ENCODE results near the gene C10orf71.

The C10orf71 gene

DNA sequence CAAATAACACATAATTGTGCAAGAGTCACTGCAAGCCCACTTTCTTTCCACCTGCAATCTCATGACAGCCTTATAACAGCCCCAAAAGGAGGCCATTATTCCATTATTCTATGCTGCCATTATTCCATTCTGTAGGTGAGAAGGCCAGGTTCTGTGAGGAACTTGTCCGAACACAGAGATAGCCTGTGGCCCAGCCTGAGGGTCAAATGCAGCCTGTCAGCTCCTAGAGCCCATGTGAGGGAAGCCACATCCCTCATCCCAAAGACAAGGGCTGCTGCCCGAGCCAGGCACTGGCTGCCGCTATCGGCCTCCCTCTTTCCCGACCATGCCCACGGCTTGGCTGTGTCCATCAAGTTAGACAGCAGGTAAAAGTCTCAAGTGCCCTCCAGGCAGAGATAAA lies 24.1 kb upstream of the C10orf71 start:
- DNase-seq (ENCODE audit: low read depth in 2 of 2) = no peak

DNA sequence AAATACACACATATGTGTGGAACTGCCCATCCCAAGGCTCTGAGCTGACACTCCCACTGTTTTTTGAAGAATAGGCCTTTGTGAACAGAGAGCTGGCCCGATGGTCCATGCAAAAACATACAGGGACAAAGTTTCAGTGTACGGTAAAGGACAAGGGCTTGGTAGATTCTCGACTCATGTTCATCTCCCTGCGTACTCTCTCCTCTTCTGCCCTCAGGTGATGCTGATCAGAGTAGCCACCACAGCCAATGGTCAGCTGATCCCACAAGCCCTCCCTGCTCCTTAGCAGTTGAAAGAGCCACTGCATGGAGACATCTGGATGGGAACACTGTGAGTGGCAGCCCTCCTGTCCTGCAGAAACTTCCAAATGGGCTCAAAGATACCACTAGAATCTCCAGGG lies 23.1 kb upstream of the C10orf71 start:
- no peak for DNase-seq (ENCODE audit: low read depth in 2 of 2)

DNA sequence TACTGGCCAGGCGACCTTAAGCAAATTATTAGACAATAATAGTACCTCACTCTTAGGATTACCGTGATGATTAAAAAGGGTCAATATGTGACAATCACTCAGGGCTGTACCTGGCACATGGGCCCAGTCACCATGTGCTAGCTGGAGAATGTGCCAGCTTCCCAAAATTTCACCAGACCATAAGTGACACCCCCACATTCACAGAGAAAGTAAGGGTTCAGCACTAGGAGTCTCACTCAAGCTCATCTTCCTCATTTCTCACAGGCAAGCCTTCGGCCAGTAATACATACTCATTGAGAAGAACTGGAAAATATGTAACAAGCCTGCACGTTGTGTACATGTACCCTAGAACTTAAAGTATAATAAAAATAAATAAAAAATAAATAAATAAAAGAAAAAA lies 22.4 kb upstream of the C10orf71 start:
- no peak for DNase-seq (ENCODE audit: low read depth in 2 of 2)

DNA sequence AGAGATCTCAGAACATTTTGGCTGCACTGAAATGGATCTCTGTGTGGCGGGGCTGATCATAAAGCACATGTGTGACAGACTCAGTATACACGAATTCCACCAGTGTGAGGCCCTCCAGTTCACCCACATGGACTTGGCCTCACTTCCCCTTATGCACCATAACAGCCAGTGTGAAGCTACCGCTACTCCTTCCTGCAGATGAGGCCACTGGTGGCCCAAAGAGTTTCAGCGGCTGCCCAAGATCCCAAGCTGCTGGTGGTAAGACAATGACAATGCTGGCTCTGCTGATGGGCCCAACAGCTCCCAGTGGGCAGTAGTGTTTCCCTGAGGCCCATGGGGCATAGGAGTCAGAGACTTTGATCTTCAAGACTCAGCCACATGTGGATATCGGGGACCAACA lies 21.0 kb upstream of the C10orf71 start:
- DNase-seq (ENCODE audit: low read depth in 2 of 2) = no peak

DNA sequence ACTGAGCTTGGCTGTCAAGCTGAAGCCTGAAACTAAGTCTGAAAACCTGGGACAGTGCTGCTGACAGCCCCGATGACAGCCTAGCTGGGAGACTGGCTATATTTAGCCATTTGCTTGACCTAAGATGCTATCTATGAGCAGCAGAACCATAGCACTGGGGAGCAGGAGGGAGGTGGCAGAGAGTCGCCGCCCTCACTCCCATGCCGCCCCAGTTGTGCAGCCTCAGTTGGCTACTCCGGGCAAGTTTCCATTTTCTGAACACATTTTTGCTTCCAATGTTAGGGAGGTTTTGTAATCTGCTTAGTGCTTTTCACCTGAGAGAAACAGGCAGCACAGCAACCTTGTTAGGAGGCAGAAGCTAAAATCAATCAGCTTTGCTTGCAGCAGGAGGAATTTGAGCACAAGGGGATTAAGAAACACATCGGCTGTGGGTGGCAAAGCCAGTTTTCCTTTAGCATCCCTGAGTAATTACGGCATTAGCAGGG lies 20.4 kb upstream of the C10orf71 start:
- DNase-seq (ENCODE audit: low read depth in 2 of 2) = no peak

DNA sequence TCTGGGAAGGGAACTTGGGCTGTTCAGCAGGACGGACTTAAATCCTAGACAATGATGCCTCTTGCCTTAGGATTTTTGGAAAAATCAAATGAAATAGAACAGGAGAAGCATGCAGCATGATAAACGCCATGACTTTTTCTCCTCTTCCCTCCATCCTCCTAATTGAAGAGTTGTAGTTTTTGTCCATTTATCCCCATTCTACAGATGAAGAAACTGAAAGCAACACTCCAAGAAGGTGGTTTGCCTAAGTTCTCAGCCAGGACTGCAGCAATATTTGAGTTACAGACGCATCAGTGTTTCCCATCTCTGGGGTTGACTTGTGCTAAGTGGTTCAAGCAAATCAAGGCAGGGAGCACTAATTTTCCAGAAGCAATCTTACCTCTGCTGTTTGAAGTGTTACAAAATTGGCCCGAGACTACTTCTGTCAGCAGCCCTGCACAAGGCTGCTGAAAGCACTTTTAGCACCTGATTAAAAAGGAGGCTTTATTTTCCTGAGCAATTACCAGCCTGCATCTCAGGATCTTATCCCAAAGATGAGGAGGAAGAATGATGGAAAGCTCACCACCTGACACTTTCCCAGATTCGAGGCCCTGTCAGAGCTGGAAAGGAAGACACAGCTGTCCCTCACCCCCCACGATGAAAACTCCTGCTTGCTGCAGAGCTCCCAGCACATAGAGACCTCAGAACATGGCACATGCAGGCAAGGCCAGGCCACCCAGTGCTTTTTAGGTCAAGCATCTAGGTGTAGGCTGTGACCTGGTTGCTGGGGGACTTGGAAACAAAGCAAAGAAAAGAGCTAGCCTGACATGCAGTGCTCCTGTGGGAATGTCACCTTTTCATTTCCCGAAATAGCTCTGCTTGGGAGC lies 19.7 kb upstream of the C10orf71 start:
- DNase-seq (ENCODE audit: low read depth in 2 of 2) = no peak

GRCh38 chr10:49280001-49280408 lies 19.0 kb upstream of the C10orf71 start:
- DNase-seq (ENCODE audit: low read depth in 2 of 2) = no peak

DNA sequence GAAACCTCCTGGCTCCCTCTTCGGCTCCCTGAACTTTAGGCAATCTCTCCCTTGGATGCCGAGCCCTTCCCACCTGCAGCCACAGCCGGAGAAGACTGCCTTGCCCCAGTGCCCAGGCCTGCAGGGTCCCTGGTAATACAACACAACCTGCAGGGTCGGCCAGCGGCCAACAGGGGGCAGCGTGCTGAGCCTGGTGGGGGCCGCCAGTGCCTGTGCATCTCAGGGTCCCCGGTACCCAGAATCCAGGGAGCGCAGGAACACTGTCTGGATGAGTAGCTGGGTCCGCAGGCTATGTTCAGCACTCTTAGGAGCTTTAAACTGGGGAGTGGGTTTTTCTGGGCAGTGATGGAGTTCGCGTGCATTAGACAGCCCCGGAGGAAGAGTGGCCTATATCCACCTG lies 17.5 kb upstream of the C10orf71 start:
- DNase-seq (ENCODE audit: low read depth in 2 of 2) = no peak

- DNase-seq (ENCODE audit: low read depth in 2 of 2) = no peak
Observed at GRCh38 chr10:49282306-49282705, 16.7 kb upstream of the C10orf71 start.

GRCh38 chr10:49282879-49283341 lies 16.1 kb upstream of the C10orf71 start:
- DNase-seq (ENCODE audit: low read depth in 2 of 2) = no peak

DNA sequence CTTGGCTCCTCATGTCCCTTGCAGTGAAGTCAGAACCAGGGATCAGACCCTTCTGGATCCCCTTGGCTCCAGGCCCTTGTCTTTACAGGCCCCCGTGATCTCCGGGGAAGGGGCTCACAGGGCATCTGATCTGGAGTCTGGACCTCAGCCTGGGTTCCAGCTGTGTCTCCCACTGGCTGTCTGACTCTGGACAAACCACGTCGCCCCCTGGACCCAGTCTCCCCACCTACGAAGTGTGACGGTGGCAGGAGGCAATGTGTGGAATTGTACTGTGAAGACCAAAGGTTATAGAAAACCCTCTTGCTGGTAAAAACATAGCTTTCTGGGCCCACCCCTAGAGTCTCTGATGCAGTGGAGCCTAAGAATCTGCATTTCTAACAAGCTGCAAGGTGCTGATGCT lies 15.5 kb upstream of the C10orf71 start:
- DNase-seq (ENCODE audit: low read depth in 2 of 2) = no peak

DNA sequence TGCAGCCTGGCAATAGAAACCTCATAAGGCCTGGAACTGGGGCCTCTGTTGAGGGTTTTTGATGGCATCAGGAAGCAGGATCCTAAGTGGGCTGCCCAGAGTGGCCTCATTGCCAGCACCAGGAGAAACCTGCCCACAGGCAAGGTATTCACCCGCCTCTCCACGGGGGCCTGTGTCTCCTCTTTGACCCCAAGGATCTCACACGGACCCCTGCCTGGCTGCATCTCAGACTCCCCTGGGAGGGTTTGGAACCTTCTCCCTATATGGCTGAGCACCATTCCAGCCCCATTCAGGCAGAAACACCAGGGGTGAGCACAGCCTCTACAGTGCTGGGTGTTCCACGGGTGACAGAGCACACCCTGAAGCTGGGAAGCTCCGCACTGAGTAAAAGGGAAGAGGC lies 14.6 kb upstream of the C10orf71 start:
- no peak for DNase-seq (ENCODE audit: low read depth in 2 of 2)

GRCh38 chr10:49285232-49285631 lies 13.7 kb upstream of the C10orf71 start:
- DNase-seq (ENCODE audit: low read depth in 2 of 2) = no peak

DNA sequence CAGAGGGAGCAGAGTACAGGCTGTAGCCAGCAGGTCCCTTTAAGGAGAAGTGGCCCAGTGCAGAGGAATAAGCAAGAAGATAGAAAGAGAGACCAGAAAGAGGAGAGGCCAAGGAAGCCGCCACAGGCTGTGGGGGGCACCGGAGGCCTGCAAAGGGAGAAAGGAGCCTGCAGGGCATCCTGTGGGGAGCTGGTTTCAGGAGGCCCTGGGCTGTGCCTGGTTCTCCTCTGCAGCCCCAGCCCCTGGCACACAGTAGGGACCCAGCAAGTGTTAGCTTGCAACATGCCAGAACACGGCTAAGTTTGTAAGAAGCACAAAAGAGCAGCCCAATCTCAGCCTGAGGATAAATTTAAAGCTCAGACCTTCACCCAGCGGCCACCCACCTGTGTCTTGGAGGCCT lies 12.3 kb upstream of the C10orf71 start:
- DNase-seq (ENCODE audit: low read depth in 2 of 2) = no peak

DNA sequence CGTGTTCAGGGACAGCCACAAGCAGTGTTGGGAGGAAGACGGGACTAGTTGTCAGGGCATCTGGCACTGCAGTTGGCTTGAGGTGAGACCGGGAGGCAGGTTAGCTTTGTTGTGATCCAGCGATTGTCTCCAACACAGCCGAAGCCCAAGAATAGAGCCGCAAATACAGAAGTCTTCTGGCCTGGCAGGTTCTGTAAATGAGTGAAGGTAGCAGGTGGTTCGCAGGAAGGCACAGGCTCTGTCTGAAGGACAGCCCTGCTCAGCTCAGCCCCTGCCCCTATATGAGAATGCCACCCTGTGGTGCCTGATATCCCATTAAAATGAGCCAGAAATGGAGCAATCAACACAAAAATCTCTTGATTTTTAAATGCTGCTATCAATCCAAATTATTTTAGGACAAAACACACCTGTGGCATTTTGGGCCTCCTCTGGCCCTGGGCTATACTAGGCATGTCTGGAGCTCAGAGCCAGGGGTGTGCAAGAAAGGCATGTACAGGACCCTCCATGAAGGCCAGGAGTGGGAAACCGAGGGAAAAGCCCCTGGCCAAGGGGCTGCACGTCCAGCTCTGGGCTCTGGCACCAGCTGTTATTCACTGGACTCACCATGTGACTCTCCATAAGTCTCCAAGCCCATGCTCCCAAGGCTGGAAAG lies 11.2 kb upstream of the C10orf71 start:
- no peak for DNase-seq (ENCODE audit: low read depth in 2 of 2)

- no peak for DNase-seq (ENCODE audit: low read depth in 2 of 2)
Observed at GRCh38 chr10:49288341-49289065, 10.5 kb upstream of the C10orf71 start.

DNA sequence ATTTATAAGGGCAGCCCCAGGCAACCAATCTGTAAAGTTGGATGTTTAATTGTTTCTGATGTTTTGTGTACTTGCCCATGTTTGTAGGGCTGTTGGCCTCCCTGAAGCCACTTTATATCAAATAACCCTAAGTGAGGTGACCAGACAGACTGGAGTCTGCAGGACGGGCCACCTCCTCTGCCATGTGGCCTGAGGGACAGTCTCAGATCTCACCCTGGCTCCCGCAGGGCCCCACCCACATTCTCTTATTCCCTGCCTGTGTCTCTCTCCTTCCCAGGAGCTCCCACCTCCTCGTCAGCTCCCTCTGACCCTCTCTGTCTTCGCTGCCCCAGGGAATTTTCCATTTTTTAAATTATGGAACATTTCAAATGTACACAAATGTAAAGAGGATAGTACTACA lies 9.5 kb upstream of the C10orf71 start:
- no peak for DNase-seq (ENCODE audit: low read depth in 2 of 2)

DNA sequence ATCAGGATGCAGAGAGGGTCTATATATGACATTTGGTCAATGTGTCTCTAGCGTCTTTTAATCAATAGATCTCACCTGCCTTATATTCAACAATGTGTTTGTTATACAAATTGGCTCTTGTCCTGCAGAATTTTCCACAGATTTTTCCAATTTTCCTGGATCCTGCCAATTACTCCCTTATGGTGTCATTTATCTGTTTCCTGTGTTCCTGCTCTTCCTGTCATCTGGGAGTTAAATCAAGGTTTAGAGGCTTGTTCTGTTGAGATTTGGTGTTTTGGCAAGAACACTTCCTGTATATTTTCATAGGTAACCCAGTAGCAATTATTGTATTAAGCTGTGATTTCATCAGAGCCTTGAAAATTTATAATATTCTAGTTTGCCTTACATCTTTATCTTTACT lies 8.8 kb upstream of the C10orf71 start:
- no peak for DNase-seq (ENCODE audit: low read depth in 2 of 2)

- no peak for DNase-seq (ENCODE audit: low read depth in 2 of 2)
Observed at GRCh38 chr10:49290607-49291006, 8.4 kb upstream of the C10orf71 start.

DNA sequence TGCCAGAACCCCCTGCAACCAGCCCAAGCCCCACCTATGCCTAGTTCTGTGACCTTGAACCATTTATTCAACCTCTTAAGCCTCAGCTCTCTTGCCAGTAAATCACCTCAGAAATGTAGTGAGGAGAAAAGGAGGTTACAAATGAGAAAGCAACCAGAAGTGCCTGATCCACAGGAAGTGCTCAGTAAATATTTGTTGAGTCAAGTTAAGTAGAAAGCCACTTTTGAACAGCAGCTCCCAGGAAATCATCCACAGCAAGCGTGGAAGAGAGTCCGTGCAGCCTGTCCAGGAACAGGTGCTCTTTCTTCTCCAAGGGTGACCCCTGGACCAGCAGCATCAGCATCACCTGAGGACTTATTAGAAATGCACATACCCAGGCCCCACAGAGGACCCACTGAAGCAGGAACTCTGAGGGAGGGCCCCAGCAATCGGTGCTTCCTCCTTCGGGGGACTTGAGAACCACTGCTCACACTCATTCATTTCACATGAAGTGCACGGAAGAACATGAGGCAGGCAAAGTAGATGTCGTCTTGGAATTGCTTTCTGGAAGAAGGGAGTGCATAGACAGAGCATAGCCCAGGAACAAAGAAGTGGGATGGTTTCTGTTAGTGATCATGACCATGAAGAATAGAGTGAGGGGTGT lies 6.3 kb upstream of the C10orf71 start:
- DNase-seq (ENCODE audit: low read depth in 2 of 2) = no peak

- DNase-seq (ENCODE audit: low read depth in 2 of 2) = no peak
Observed at GRCh38 chr10:49293208-49293603, 5.8 kb upstream of the C10orf71 start.

DNA sequence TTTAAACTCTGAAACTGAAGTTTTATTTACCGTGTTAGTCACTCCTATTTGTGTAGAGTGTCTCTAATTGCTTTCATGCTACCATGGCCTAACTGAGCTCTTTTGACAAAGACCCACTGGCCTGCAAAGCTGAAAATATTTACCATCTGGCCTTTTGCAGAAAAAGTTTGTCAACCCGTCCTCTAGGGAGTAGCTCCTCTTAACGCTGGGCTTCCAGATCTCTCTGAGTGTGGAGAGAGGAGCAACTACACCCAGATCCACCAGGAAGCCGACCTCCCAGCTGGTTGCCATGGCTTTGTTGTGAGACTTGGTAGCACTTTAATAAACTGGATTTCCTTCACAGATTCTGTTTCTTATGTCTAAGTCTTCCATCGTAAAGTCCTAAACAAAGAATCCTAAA lies 4.2 kb upstream of the C10orf71 start:
- no peak for DNase-seq (ENCODE audit: low read depth in 2 of 2)

Measured in stimulated activated CD4-positive, alpha-beta T cell treated with anti-CD3 and anti-CD28 coated beads, Interleukin-1b, Interleukin-23, amount 100 ng/mL, for 1 hour (primary cell).